ENCODE data around the gene PACS2.

DNA sequence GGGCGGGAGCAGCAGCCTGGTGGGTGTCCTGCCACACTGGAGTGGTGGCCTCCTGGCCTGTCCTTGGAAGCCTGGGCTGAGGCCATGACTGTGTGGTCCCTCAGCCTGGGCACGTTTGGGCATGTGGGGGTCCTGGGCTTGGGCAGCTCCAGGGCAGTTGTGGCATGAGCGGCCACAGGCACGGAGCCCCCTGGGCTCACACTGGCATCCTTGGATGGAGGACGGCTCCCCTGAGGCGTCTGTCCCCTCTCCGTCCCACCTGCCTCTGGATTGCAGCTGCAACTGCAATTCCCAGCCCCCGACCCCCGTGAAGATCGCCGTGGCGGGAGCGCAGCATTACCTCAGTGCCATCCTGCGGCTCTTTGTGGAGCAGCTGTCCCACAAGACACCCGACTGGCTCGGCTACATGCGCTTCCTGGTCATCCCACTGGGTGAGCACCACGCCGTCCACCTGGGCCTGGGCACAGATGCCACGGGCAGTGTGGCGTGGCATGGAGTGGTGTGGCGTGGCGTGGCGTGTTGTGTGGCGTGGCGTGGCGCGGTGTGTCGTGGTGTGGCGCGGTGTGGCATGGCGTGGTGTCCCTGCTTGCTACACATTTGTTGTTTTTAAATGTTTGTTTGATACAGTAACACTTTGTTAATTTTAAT, 68.7 kb downstream of the PACS2 start:
- TF ChIP-seq, protein P1, sequence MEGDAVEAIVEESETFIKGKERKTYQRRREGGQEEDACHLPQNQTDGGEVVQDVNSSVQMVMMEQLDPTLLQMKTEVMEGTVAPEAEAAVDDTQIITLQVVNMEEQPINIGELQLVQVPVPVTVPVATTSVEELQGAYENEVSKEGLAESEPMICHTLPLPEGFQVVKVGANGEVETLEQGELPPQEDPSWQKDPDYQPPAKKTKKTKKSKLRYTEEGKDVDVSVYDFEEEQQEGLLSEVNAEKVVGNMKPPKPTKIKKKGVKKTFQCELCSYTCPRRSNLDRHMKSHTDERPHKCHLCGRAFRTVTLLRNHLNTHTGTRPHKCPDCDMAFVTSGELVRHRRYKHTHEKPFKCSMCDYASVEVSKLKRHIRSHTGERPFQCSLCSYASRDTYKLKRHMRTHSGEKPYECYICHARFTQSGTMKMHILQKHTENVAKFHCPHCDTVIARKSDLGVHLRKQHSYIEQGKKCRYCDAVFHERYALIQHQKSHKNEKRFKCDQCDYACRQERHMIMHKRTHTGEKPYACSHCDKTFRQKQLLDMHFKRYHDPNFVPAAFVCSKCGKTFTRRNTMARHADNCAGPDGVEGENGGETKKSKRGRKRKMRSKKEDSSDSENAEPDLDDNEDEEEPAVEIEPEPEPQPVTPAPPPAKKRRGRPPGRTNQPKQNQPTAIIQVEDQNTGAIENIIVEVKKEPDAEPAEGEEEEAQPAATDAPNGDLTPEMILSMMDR (conservative IDR thresholded peaks at IDR 0.05 in 1 of 2, IDR thresholded peaks at IDR 0.05 in 1 of 2; ENCODE audit: extremely low read depth in 1 of 2, insufficient read depth in 1 of 2, low read depth in 1 of 2, low read length in 2 of 2) = no peak
- TF ChIP-seq EZH2 (IDR thresholded peaks at IDR 0.05; ENCODE audit: borderline replicate concordance, low read length) = no peak
